Measurements from ENCODE around the gene MED8.

- no peak for TF ChIP-seq JUN (IDR thresholded peaks at IDR 0.05; ENCODE audit: low read depth, low read length)
- no peak for TF ChIP-seq JUND (IDR thresholded peaks at IDR 0.05; ENCODE audit: low read length)
- TF ChIP-seq CTCF (IDR thresholded peaks at IDR 0.05; ENCODE audit: control extremely low read depth in 1 of 3, insufficient read depth in 1 of 3, low read depth in 1 of 3, low read length in 3 of 3) = no peak
- no peak for TF ChIP-seq POLR2AphosphoS5 (IDR thresholded peaks at IDR 0.05; ENCODE audit: low read depth, low read length)
- no peak for TF ChIP-seq SP4 (IDR thresholded peaks at IDR 0.05; ENCODE audit: low read length)
These were observed 55.0 kb downstream of the MED8 start for GRCh38 chr1:43334453-43335205.

All from H1 (cell line).